ENCODE results near the gene STX1B. TPM values are rescaled to one million over a fixed set of nuclear protein-coding genes. Genes with fewer than 3 reads are reported as not detected.
"Not testable (repeated sequence)": the region's sequence is repeated elsewhere in the genome, so short reads cannot be mapped to it uniquely, and the experiment has no call there.

STX1B gene
- total RNA-seq, 4 donors from 2014 or later = 0.47 to 1.9 (median 1.0) TPM

- DNase-seq (ENCODE audit: low spot score) = no peak
- ATAC-seq (ENCODE audit: low FRiP score) = no peak
- TF ChIP-seq, protein P1, sequence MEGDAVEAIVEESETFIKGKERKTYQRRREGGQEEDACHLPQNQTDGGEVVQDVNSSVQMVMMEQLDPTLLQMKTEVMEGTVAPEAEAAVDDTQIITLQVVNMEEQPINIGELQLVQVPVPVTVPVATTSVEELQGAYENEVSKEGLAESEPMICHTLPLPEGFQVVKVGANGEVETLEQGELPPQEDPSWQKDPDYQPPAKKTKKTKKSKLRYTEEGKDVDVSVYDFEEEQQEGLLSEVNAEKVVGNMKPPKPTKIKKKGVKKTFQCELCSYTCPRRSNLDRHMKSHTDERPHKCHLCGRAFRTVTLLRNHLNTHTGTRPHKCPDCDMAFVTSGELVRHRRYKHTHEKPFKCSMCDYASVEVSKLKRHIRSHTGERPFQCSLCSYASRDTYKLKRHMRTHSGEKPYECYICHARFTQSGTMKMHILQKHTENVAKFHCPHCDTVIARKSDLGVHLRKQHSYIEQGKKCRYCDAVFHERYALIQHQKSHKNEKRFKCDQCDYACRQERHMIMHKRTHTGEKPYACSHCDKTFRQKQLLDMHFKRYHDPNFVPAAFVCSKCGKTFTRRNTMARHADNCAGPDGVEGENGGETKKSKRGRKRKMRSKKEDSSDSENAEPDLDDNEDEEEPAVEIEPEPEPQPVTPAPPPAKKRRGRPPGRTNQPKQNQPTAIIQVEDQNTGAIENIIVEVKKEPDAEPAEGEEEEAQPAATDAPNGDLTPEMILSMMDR (IDR thresholded peaks at IDR 0.05) = no peak
Measured at GRCh38 chr16:31029272-31029671, 18.8 kb upstream of the STX1B start.

DNA sequence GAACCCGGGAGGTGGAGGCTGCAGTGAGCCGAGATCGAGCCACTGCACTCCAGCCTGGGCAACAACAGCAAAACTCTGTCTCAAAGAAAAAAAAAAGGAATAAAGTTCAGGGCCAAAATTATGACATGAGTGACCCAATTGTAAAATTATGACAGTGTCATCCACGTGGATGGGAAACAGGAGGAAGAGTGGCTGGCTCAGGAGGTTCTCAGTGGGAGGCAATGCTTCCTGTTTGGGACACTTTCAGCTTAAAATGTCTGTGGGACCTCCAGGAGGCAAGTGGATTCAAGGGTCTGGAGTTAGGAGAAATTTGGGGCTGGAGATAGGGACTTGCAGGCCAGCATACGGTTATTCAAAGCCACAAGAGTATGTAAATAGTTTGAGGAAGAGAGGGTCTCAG, 14.9 kb upstream of the STX1B start:
- TF ChIP-seq, protein P1 (IDR thresholded peaks at IDR 0.05) = no peak
- no peak for ATAC-seq (ENCODE audit: low FRiP score)
- DNase-seq (ENCODE audit: low spot score) = no peak

GRCh38 chr16:31023627-31024226, 13.3 kb upstream of the STX1B start:
- TF ChIP-seq, protein P1 (IDR thresholded peaks at IDR 0.05) = no peak
- ATAC-seq (ENCODE audit: low FRiP score) = no peak
- DNase-seq (ENCODE audit: low spot score) = no peak

DNA sequence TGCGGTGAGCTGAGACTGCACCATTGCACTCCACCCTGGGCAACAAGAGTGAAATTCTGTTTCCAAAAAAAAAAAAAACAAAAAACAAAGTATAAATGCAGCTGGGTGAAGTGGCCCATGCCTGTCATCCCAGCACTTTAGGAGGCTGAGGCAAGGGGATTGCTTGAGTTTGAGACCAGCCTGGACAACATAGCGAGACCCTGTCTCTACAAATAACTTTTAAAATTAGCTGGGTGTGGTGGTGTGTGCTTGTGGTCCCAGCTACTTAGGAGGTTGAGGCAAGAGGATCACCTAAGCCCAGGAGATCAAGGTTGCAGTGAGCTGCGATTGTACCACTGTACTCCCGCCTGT, 12.8 kb upstream of the STX1B start:
- DNase-seq (ENCODE audit: low spot score) (no peak), ATAC-seq (ENCODE audit: low FRiP score) (no peak)
- TF ChIP-seq, protein P1 (IDR thresholded peaks at IDR 0.05) = no peak

- ATAC-seq (ENCODE audit: low FRiP score) = no peak
- TF ChIP-seq, protein P1 (IDR thresholded peaks at IDR 0.05) = no peak
- DNase-seq (ENCODE audit: low spot score) = no peak
Measured at GRCh38 chr16:31022544-31023251, 12.3 kb upstream of the STX1B start.

DNA sequence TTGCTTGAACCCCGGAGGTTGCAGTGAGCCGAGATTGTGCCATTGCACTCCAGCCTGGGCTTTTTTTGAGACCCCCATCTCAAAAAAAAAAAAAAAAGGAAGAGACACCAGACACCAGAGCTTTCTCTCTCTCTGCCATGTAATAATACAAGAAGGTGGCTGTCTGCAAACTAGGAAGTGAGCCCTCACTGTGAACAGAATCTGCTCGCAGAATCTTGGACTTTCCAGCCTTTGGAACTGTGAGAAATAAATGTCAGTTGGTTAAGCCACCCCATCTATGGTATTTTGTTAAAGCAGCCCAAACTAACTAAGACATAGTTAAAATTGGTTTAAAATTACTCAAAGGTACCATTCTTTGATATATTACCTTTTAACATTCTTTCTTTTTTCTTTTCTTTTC, 10.1 kb upstream of the STX1B start:
- no peak for ATAC-seq (ENCODE audit: low FRiP score)
- DNase-seq (ENCODE audit: low spot score) = no peak
- TF ChIP-seq, protein P1 (IDR thresholded peaks at IDR 0.05) = no peak

DNA sequence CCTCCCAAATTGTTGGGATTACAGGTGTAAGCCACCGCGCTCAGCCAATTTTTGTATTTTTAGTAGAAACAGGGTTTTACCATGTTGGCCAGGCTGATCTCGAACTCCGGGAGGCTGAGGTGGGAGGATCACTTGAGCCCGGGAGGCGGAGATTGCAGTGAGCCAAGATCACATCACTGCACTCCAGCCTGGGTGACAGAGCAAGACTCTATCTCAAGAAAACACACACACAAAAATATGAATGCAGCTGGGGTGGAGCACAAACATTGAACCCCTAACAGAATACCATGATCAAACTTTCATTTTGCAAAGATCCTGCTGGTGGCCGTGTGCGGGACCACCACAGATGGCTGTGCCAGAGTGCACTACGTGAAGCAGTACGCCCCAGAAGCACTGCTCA, 7.3 kb upstream of the STX1B start:
- not testable (repeated sequence) for ATAC-seq (ENCODE audit: low FRiP score); DNase-seq (ENCODE audit: low spot score)

All from omental fat pad (tissue), 4 donors.